Activated CD4-positive, alpha-beta T cell treated with anti-CD3 and anti-CD28 coated beads, Interleukin-2, amount 50 U/mL, for 16 hours (primary cell): ENCODE measurements around the gene TSPEAR.

Source experiments
- DNase-seq: peaks from one replicate; pipeline ENCODE4 v3.0.0-alpha.2; 2020

Gene TSPEAR

GRCh38 chr21:44718093-44718492, 6.7 kb upstream of the TSPEAR start:
- no peak for DNase-seq

GRCh38 chr21:44716984-44717383, 5.6 kb upstream of the TSPEAR start:
- no peak for DNase-seq

- no peak for DNase-seq
Observed at GRCh38 chr21:44714905-44715304, 3.5 kb upstream of the TSPEAR start.

GRCh38 chr21:44713846-44714245, 2.5 kb upstream of the TSPEAR start:
- DNase-seq, result no peak

GRCh38 chr21:44713130-44713529, 1.8 kb upstream of the TSPEAR start:
- DNase-seq, result no peak

GRCh38 chr21:44712203-44713028, 1.0 kb upstream of the TSPEAR start:
- DNase-seq, result no peak

- no peak for DNase-seq
Observed at GRCh38 chr21:44710756-44711326, 531 bp downstream of the TSPEAR start.

- no peak for DNase-seq
Observed at GRCh38 chr21:44710294-44710665, 1.1 kb downstream of the TSPEAR start.

GRCh38 chr21:44709426-44710293, 1.7 kb downstream of the TSPEAR start:
- no peak for DNase-seq

GRCh38 chr21:44708866-44709425, 2.4 kb downstream of the TSPEAR start:
- DNase-seq, result no peak

- DNase-seq, result no peak
Observed at GRCh38 chr21:44708213-44708865, 3.0 kb downstream of the TSPEAR start.

GRCh38 chr21:44706706-44707581, 4.4 kb downstream of the TSPEAR start:
- no peak for DNase-seq

- no peak for DNase-seq
Observed at GRCh38 chr21:44706026-44706705, 5.2 kb downstream of the TSPEAR start.

- DNase-seq, result no peak
Observed at GRCh38 chr21:44704636-44705001, 6.8 kb downstream of the TSPEAR start.

- DNase-seq, result no peak
Observed at GRCh38 chr21:44703731-44704635, 7.4 kb downstream of the TSPEAR start.

- no peak for DNase-seq
Observed at GRCh38 chr21:44702973-44703730, 8.2 kb downstream of the TSPEAR start.

- no peak for DNase-seq
Observed at GRCh38 chr21:44702111-44702972, 9.0 kb downstream of the TSPEAR start.

GRCh38 chr21:44701541-44701940, 9.8 kb downstream of the TSPEAR start:
- no peak for DNase-seq
